COR-L47 (cell line): ENCODE results near the gene GATA3.

Experiments
- DNase-seq: peaks from one replicate; lab custom pipeline; 2025; lab: John Stamatoyannopoulos, UW

The GATA3 gene

GRCh38 chr10:8102708-8103401 lies 48.4 kb downstream of the GATA3 start:
- DNase-seq, result peak; percentile 30

- DNase-seq, result no peak
Observed at GRCh38 chr10:8103543-8103942, 49.1 kb downstream of the GATA3 start.

GRCh38 chr10:8104005-8104404 lies 49.5 kb downstream of the GATA3 start:
- no peak for DNase-seq

GRCh38 chr10:8104721-8105120 lies 50.2 kb downstream of the GATA3 start:
- no peak for DNase-seq

- DNase-seq, result no peak
Observed at GRCh38 chr10:8105932-8106331, 51.4 kb downstream of the GATA3 start.

- DNase-seq, result no peak
Observed at GRCh38 chr10:8112230-8112905, 57.9 kb downstream of the GATA3 start.

- no peak for DNase-seq
Observed at GRCh38 chr10:8112942-8113442, 58.5 kb downstream of the GATA3 start.

GRCh38 chr10:8113616-8114015 lies 59.1 kb downstream of the GATA3 start:
- DNase-seq, result no peak

GRCh38 chr10:8114741-8115617 lies 60.5 kb downstream of the GATA3 start:
- no peak for DNase-seq

- no peak for DNase-seq
Observed at GRCh38 chr10:8115618-8115980, 61.1 kb downstream of the GATA3 start.

- no peak for DNase-seq
Observed at GRCh38 chr10:8116474-8116873, 62.0 kb downstream of the GATA3 start.

- DNase-seq, result no peak
Observed at GRCh38 chr10:8116926-8117493, 62.5 kb downstream of the GATA3 start.

GRCh38 chr10:8121201-8121890 lies 66.9 kb downstream of the GATA3 start:
- no peak for DNase-seq

- no peak for DNase-seq
Observed at GRCh38 chr10:8122611-8123369, 68.3 kb downstream of the GATA3 start.

GRCh38 chr10:8124436-8124835 lies 69.9 kb downstream of the GATA3 start:
- DNase-seq, result no peak
